ENCODE data around the gene TRPM1.

The TRPM1 gene

GRCh38 chr15:31098491-31098917, 3.0 kb downstream of the TRPM1 start:
- TF ChIP-seq ZFHX2 (tag by site-specific recombination; conservative IDR thresholded peaks at IDR 0.05) (no peak), TRIM28 (IDR thresholded peaks at IDR 0.05; ENCODE audit: borderline replicate concordance, low read length) (no peak), ZNF473 (tag by site-specific recombination; IDR thresholded peaks at IDR 0.05) (no peak), ZNF394 (tag by site-specific recombination; IDR thresholded peaks at IDR 0.05; ENCODE audit: borderline replicate concordance) (no peak), CTCF (tag by site-specific recombination; IDR thresholded peaks at IDR 0.05) (no peak), ZNF302 (tag by site-specific recombination; IDR thresholded peaks at IDR 0.05; ENCODE audit: low read depth) (no peak), RBAK (tag by site-specific recombination; IDR thresholded peaks at IDR 0.05) (no peak), ZNF37A (tag by site-specific recombination; IDR thresholded peaks at IDR 0.05) (no peak), ZNF580 (tag by site-specific recombination; IDR thresholded peaks at IDR 0.05) (no peak), ZNF133 (tag by site-specific recombination; IDR thresholded peaks at IDR 0.05) (no peak), ATF2 (tag by site-specific recombination; IDR thresholded peaks at IDR 0.05; ENCODE audit: low read depth) (no peak), ZIC2 (tag by site-specific recombination; IDR thresholded peaks at IDR 0.05) (no peak), ZNF138 (tag by site-specific recombination; IDR thresholded peaks at IDR 0.05; ENCODE audit: borderline replicate concordance) (no peak), ZNF211 (tag by site-specific recombination; IDR thresholded peaks at IDR 0.05; ENCODE audit: low read depth) (no peak)
- H3K4me3 ChIP-seq (ENCODE audit: low read depth, low read length), result no peak overlapping the region
- CTCF ChIA-PET, result no interaction called here
- H3K27ac ChIP-seq (ENCODE audit: extremely low read depth, low read depth, low read length), result no peak overlapping the region
- no peaks in the 10 kb centered on the region for H3K36me3 ChIP-seq (ENCODE audit: control insufficient read depth in 2 of 2, insufficient read depth in 1 of 2, low read length in 2 of 2)
- no peaks in the 10 kb centered on the region for H3K4me1 ChIP-seq (ENCODE audit: control insufficient read depth, insufficient read depth, low read length)
- H3K9me3 ChIP-seq (ENCODE audit: control insufficient read depth, insufficient read depth, low read depth, low read length), result no peaks in the 10 kb centered on the region
- POLR2A ChIA-PET, result no interaction called here

- Histone ChIP-seq H3K27ac (ENCODE audit: extremely low read depth, low read depth, low read length) (no peak overlapping the region), H3K4me1 (ENCODE audit: control insufficient read depth, insufficient read depth, low read length) (no peaks in the 10 kb centered on the region), H3K4me3 (ENCODE audit: low read depth, low read length) (no peak overlapping the region), H3K36me3 (ENCODE audit: control insufficient read depth in 2 of 2, insufficient read depth in 1 of 2, low read length in 2 of 2) (no peaks in the 10 kb centered on the region), H3K9me3 (ENCODE audit: control insufficient read depth, insufficient read depth, low read depth, low read length) (no peaks in the 10 kb centered on the region)
- TF ChIP-seq ZNF670 (tag by site-specific recombination; IDR thresholded peaks at IDR 0.05; ENCODE audit: low read depth) (no peak), ZBTB1 (tag by site-specific recombination; IDR thresholded peaks at IDR 0.05) (no peak), ZNF274 (IDR thresholded peaks at IDR 0.05; ENCODE audit: low read length) (no peak), ZNF274 (tag by site-specific recombination; IDR thresholded peaks at IDR 0.05; ENCODE audit: borderline replicate concordance) (no peak), ZNF48 (tag by site-specific recombination; IDR thresholded peaks at IDR 0.05) (no peak), ZNF792 (tag by site-specific recombination; IDR thresholded peaks at IDR 0.05) (no peak), AEBP2 (tag by site-specific recombination; IDR thresholded peaks at IDR 0.05; ENCODE audit: borderline replicate concordance) (no peak), ZBTB17 (tag by site-specific recombination; IDR thresholded peaks at IDR 0.05) (no peak), IKZF3 (tag by site-specific recombination; IDR thresholded peaks at IDR 0.05) (no peak), ZNF658 (tag by site-specific recombination; IDR thresholded peaks at IDR 0.05) (no peak), ZNF449 (tag by site-specific recombination; IDR thresholded peaks at IDR 0.05) (no peak), ZNF112 (tag by site-specific recombination; IDR thresholded peaks at IDR 0.05) (no peak), PBX3 (CRISPR knock-in tag; IDR thresholded peaks at IDR 0.05) (no peak), ZNF394 (tag by site-specific recombination; IDR thresholded peaks at IDR 0.05; ENCODE audit: borderline replicate concordance) (no peak), ZNF501 (tag by site-specific recombination; IDR thresholded peaks at IDR 0.05) (no peak), ZNF571 (tag by site-specific recombination; IDR thresholded peaks at IDR 0.05) (no peak), ZNF184 (tag by site-specific recombination; IDR thresholded peaks at IDR 0.05) (no peak)
- ChIA-PET POLR2A (no interaction called here), CTCF (interaction anchor here (0.6 kb wide), 1 partner anchor 12 kb away, joined by 3 read pairs; no protein-coding TSS in a partner anchor)
Observed at GRCh38 chr15:31096563-31096962, 5.0 kb downstream of the TRPM1 start.
